Activated T-helper 17 cell treated with anti-CD3 and anti-CD28 coated beads, Interleukin-2, amount 50 U/mL, for 72 hours (primary cell): ENCODE data around the gene CA10. TPM values are rescaled to one million over a fixed set of nuclear protein-coding genes. Genes with fewer than 3 reads are reported as not detected.

ENCODE experiments used
- ATAC-seq: fragments of 150-1000 bp; cut with Tn5 transposase; replicated peaks from 2 replicates; pipeline ENCODE4 v1.10.0; 2021; ENCODE audit warnings: mild to moderate bottlenecking, moderate library complexity
- H3K27ac Mint-ChIP-seq: one replicate; pipeline ENCODE4 v1.8.0; 2022; ENCODE audit warnings: mixed read lengths
- H3K27me3 Mint-ChIP-seq: one replicate; pipeline ENCODE4 v1.8.0; 2022; ENCODE audit warnings: mixed read lengths
- H3K36me3 Mint-ChIP-seq: one replicate; pipeline ENCODE4 v1.8.0; 2022; ENCODE audit warnings: low read depth, mild to moderate bottlenecking, mixed read lengths
- H3K4me1 Mint-ChIP-seq: one replicate; pipeline ENCODE4 v1.8.0; 2022; ENCODE audit warnings: mixed read lengths
- H3K4me3 Mint-ChIP-seq: one replicate; pipeline ENCODE4 v1.8.0; 2022; ENCODE audit warnings: mild to moderate bottlenecking, mixed read lengths
- H3K9me3 Mint-ChIP-seq: one replicate; pipeline ENCODE4 v1.8.0; 2022; ENCODE audit warnings: mixed read lengths
- total RNA-seq, 2 donors: library from RNA; stranded (reverse); gene quantifications; one replicate each; pipeline ENCODE4 v1.2.3, GENCODE V29; 2022

The CA10 gene
- total RNA-seq, 2 donors from 2014 or later: 0.56 TPM; not detected in 1

- no peak overlapping the region for H3K27ac Mint-ChIP-seq
- H3K27me3 Mint-ChIP-seq: peaks cover 17% of the 10 kb centered on the region
- H3K4me3 Mint-ChIP-seq: no peak overlapping the region
- H3K4me1 Mint-ChIP-seq: no peaks in the 10 kb centered on the region
- no peaks in the 10 kb centered on the region for H3K36me3 Mint-ChIP-seq
- ATAC-seq: no peak
- no peaks in the 10 kb centered on the region for H3K9me3 Mint-ChIP-seq
Measured at GRCh38 chr17:52128721-52129120, 29.8 kb downstream of the CA10 start.

GRCh38 chr17:52124993-52125392, 33.5 kb downstream of the CA10 start:
- Mint-ChIP-seq H3K4me3 (no peak overlapping the region), H3K36me3 (no peaks in the 10 kb centered on the region), H3K27ac (no peak overlapping the region), H3K27me3 (peaks cover 23% of the 10 kb centered on the region), H3K4me1 (no peaks in the 10 kb centered on the region), H3K9me3 (no peaks in the 10 kb centered on the region)
- ATAC-seq: no peak

GRCh38 chr17:52124561-52124960, 34.0 kb downstream of the CA10 start:
- Mint-ChIP-seq H3K27ac (no peak overlapping the region), H3K4me1 (no peaks in the 10 kb centered on the region), H3K4me3 (no peak overlapping the region), H3K36me3 (no peaks in the 10 kb centered on the region), H3K27me3 (peaks cover 21% of the 10 kb centered on the region), H3K9me3 (no peaks in the 10 kb centered on the region)
- ATAC-seq: no peak

GRCh38 chr17:52120465-52120864, 38.0 kb downstream of the CA10 start:
- Mint-ChIP-seq H3K36me3 (no peaks in the 10 kb centered on the region), H3K9me3 (no peaks in the 10 kb centered on the region), H3K27ac (no peak overlapping the region), H3K4me1 (no peaks in the 10 kb centered on the region), H3K27me3 (peaks cover 9% of the 10 kb centered on the region), H3K4me3 (no peak overlapping the region)
- no peak for ATAC-seq

GRCh38 chr17:52110923-52111581, 47.5 kb downstream of the CA10 start:
- Mint-ChIP-seq H3K4me1 (no peaks in the 10 kb centered on the region), H3K36me3 (no peaks in the 10 kb centered on the region)

GRCh38 chr17:52106638-52107261, 51.8 kb downstream of the CA10 start:
- no peaks in the 10 kb centered on the region for H3K9me3 Mint-ChIP-seq
- H3K27me3 Mint-ChIP-seq: peaks cover 3% of the 10 kb centered on the region
- H3K4me1 Mint-ChIP-seq: no peaks in the 10 kb centered on the region
- H3K36me3 Mint-ChIP-seq: no peaks in the 10 kb centered on the region
- no peak for ATAC-seq
- no peak overlapping the region for H3K27ac Mint-ChIP-seq
- no peak overlapping the region for H3K4me3 Mint-ChIP-seq

More at GRCh38 chr17:52110923-52111581, 47.5 kb downstream of the CA10 start:
- Mint-ChIP-seq H3K9me3 (no peaks in the 10 kb centered on the region), H3K27ac (no peak overlapping the region), H3K27me3 (no peaks in the 10 kb centered on the region), H3K4me3 (no peak overlapping the region)
- ATAC-seq: no peak

GRCh38 chr17:52106072-52106471, 52.4 kb downstream of the CA10 start:
- Mint-ChIP-seq H3K27me3 (peaks cover 3% of the 10 kb centered on the region), H3K9me3 (no peaks in the 10 kb centered on the region), H3K27ac (no peak overlapping the region), H3K4me1 (no peaks in the 10 kb centered on the region), H3K36me3 (no peaks in the 10 kb centered on the region), H3K4me3 (no peak overlapping the region)
- ATAC-seq: peak; percentile 32

- H3K4me3 Mint-ChIP-seq: no peak overlapping the region
- H3K4me1 Mint-ChIP-seq: no peaks in the 10 kb centered on the region
- H3K9me3 Mint-ChIP-seq: no peaks in the 10 kb centered on the region
- peaks cover 3% of the 10 kb centered on the region for H3K27me3 Mint-ChIP-seq
- ATAC-seq: no peak
- H3K27ac Mint-ChIP-seq: no peak overlapping the region
- no peaks in the 10 kb centered on the region for H3K36me3 Mint-ChIP-seq
Measured at GRCh38 chr17:52105591-52105990, 52.9 kb downstream of the CA10 start.

- Mint-ChIP-seq H3K9me3 (no peaks in the 10 kb centered on the region), H3K27me3 (peaks cover 6% of the 10 kb centered on the region), H3K27ac (no peak overlapping the region), H3K36me3 (no peaks in the 10 kb centered on the region), H3K4me3 (no peak overlapping the region), H3K4me1 (no peaks in the 10 kb centered on the region)
- no peak for ATAC-seq
Measured at GRCh38 chr17:52096056-52096455, 62.5 kb downstream of the CA10 start.

- H3K4me1 Mint-ChIP-seq: no peaks in the 10 kb centered on the region
- H3K4me3 Mint-ChIP-seq: no peak overlapping the region
- no peaks in the 10 kb centered on the region for H3K9me3 Mint-ChIP-seq
- ATAC-seq: no peak
- peaks cover 17% of the 10 kb centered on the region for H3K27me3 Mint-ChIP-seq
- H3K36me3 Mint-ChIP-seq: no peaks in the 10 kb centered on the region
- no peak overlapping the region for H3K27ac Mint-ChIP-seq
Measured at GRCh38 chr17:52084176-52084575, 74.3 kb downstream of the CA10 start.

GRCh38 chr17:52079496-52079895, 79.0 kb downstream of the CA10 start:
- Mint-ChIP-seq H3K9me3 (no peaks in the 10 kb centered on the region), H3K27ac (no peak overlapping the region), H3K27me3 (peaks cover 12% of the 10 kb centered on the region), H3K4me1 (no peaks in the 10 kb centered on the region), H3K36me3 (no peaks in the 10 kb centered on the region), H3K4me3 (no peak overlapping the region)
- no peak for ATAC-seq

GRCh38 chr17:52071712-52072111, 86.8 kb downstream of the CA10 start:
- Mint-ChIP-seq H3K4me3 (no peak overlapping the region), H3K27me3 (peaks cover 27% of the 10 kb centered on the region), H3K36me3 (no peaks in the 10 kb centered on the region), H3K9me3 (no peaks in the 10 kb centered on the region), H3K27ac (no peak overlapping the region), H3K4me1 (no peaks in the 10 kb centered on the region)
- ATAC-seq: no peak

GRCh38 chr17:52064791-52065211, 93.7 kb downstream of the CA10 start:
- no peaks in the 10 kb centered on the region for H3K9me3 Mint-ChIP-seq
- H3K27me3 Mint-ChIP-seq: peaks cover 4% of the 10 kb centered on the region
- no peaks in the 10 kb centered on the region for H3K4me1 Mint-ChIP-seq
- H3K4me3 Mint-ChIP-seq: no peak overlapping the region
- no peak for ATAC-seq
- no peaks in the 10 kb centered on the region for H3K36me3 Mint-ChIP-seq
- no peak overlapping the region for H3K27ac Mint-ChIP-seq

- Mint-ChIP-seq H3K4me3 (no peak overlapping the region), H3K4me1 (no peaks in the 10 kb centered on the region), H3K27ac (no peak overlapping the region), H3K36me3 (no peaks in the 10 kb centered on the region), H3K9me3 (no peaks in the 10 kb centered on the region), H3K27me3 (peaks cover 12% of the 10 kb centered on the region)
- no peak for ATAC-seq
Measured at GRCh38 chr17:52049496-52049895, 109.0 kb downstream of the CA10 start.

GRCh38 chr17:52049051-52049450, 109.5 kb downstream of the CA10 start:
- no peak for ATAC-seq
- Mint-ChIP-seq H3K4me1 (no peaks in the 10 kb centered on the region), H3K36me3 (no peaks in the 10 kb centered on the region), H3K27me3 (peaks cover 12% of the 10 kb centered on the region), H3K4me3 (no peak overlapping the region), H3K27ac (no peak overlapping the region), H3K9me3 (no peaks in the 10 kb centered on the region)
